Prostate gland (tissue), 2 donors: ENCODE data around the gene RCAN3. TPM values are rescaled to one million over a fixed set of nuclear protein-coding genes. Genes with fewer than 3 reads are reported as not detected.

Experiments
- DNase-seq: peaks from one replicate; pipeline ENCODE4 v3.0.0-alpha.2; 2019; ENCODE audit warnings: low spot score
- H3K27ac ChIP-seq, 2 donors: fragments of 200-600 bp; sonication (generic); 2 replicates each; pipeline ENCODE4 v1.5.1; 2017 to 2019
- H3K27me3 ChIP-seq: fragments of 200-600 bp; sonication (generic); replicated peaks from 2 replicates; pipeline ENCODE4 v1.5.1; 2019; ENCODE audit not compliant: insufficient read depth
- H3K36me3 ChIP-seq, 2 donors: fragments of 200-600 bp; sonication (generic); 1 replicate in 1 of 2; 2 replicates in 1 of 2; pipeline versions ENCODE4 v1.5.1 to v1.8.1; 2017 to 2019
- H3K4me1 ChIP-seq: fragments of 200-600 bp; sonication (generic); replicated peaks from 2 replicates; pipeline ENCODE4 v1.5.1; 2019
- H3K4me3 ChIP-seq, 2 donors: fragments of 200-600 bp; sonication (generic); 2 replicates each; pipeline ENCODE4 v1.5.1; 2017 to 2019
- H3K9me3 ChIP-seq: fragments of 200-600 bp; sonication (generic); 2 replicates; pipeline ENCODE4 v1.5.1; 2017
- CTCF ChIP-seq, 4 experiments: fragments of 200-600 bp in 2 of 4; fragments of 450-650 bp in 2 of 4; sonication (generic) in 2 of 4; IDR thresholded peaks; 1 replicate in 3 of 4; 2 replicates in 1 of 4; pipeline ENCODE4 v1.5.1; 2016 to 2019; ENCODE audit warnings: antibody characterized with exemption in 4 of 4, mild to moderate bottlenecking in 2 of 4, moderate library complexity in 2 of 4
- POLR2A ChIP-seq: fragments of 450-650 bp; IDR thresholded peaks from one replicate; pipeline ENCODE4 v1.6.1; 2016; ENCODE audit warnings: antibody characterized with exemption, mild to moderate bottlenecking
- POLR2AphosphoS5 ChIP-seq: sonication (generic); formaldehyde crosslinking; IDR thresholded peaks from one replicate; pipeline ENCODE4 v1.6.1; 2017; ENCODE audit warnings: antibody characterized with exemption
- WGBS: methylation state at CpG from one replicate; pipeline ENCODE4 v1.1.5; 2018; 5-methylcytosine and 5-hydroxymethylcytosine counted together
- intact Hi-C: fragments of 100-400 bp; cut with DNase I; formaldehyde crosslinking; loops from one replicate; pipeline ENCODE4 v1.14.2; 2022
- total RNA-seq, 2 donors: library from RNA; depleted of rRNA; stranded (reverse); fragments of >200 nt; gene quantifications; one replicate each; pipeline ENCODE4 v1.1.0, GENCODE V29; 2016

RCAN3 gene
- total RNA-seq, 2 donors from 2014 or later, result 50.8 to 238 TPM

- TF ChIP-seq POLR2A (no peak), CTCF (IDR thresholded peaks at IDR 0.05) (no peak), POLR2AphosphoS5 (no peak)
- 82% methylated on average over 5 of the region's 5 CpGs for WGBS
- intact Hi-C loops, result no loop called here
Observed at GRCh38 chr1:24500448-24501048, 2.1 kb upstream of the RCAN3 start.

GRCh38 chr1:24501371-24502064 lies 1.1 kb upstream of the RCAN3 start:
- Histone ChIP-seq H3K27ac (peak overlapping the region; percentile 94 to 97), H3K9me3 (no peaks in the 10 kb centered on the region), H3K4me1 (no peaks in the 10 kb centered on the region), H3K36me3 (no peaks in the 10 kb centered on the region), H3K4me3 (peak overlapping the region; percentile 65 to 77), H3K27me3 (no peaks in the 10 kb centered on the region)
- 61% methylated on average over 16 of the region's 16 CpGs for WGBS
- intact Hi-C loops, result no loop called here
- no peak for TF ChIP-seq POLR2A
- TF ChIP-seq POLR2AphosphoS5, result no peak
- no peak for TF ChIP-seq CTCF (IDR thresholded peaks at IDR 0.05)
- peak; percentile 38 for DNase-seq

More at GRCh38 chr1:24500448-24501048, 2.1 kb upstream of the RCAN3 start:
- Histone ChIP-seq H3K27ac (peak overlapping the region in 1 of 2 donors; percentile 97), H3K4me3 (no peak overlapping the region), H3K36me3 (no peaks in the 10 kb centered on the region), H3K9me3 (no peaks in the 10 kb centered on the region), H3K4me1 (no peaks in the 10 kb centered on the region), H3K27me3 (no peaks in the 10 kb centered on the region)
- DNase-seq, result no peak

- H3K9me3 ChIP-seq, result no peaks in the 10 kb centered on the region
- H3K4me3 ChIP-seq, result peak overlapping the region; percentile 65 to 77
- H3K27ac ChIP-seq, result peak overlapping the region; percentile 94 to 97
- H3K27me3 ChIP-seq, result no peaks in the 10 kb centered on the region
- H3K4me1 ChIP-seq, result no peaks in the 10 kb centered on the region
- TF ChIP-seq POLR2AphosphoS5 (peak; percentile 26), POLR2A (peak; percentile 65), CTCF (IDR thresholded peaks at IDR 0.05) (no peak)
- peak; percentile 84 for DNase-seq
- no peaks in the 10 kb centered on the region for H3K36me3 ChIP-seq
- intact Hi-C loops, result no loop called here
- WGBS, result 2% methylated on average over 32 of the region's 39 CpGs
Observed at GRCh38 chr1:24502065-24502708, 449 bp upstream of the RCAN3 start.

- Histone ChIP-seq H3K4me3 (peak overlapping the region; percentile 65 to 77), H3K4me1 (no peaks in the 10 kb centered on the region), H3K36me3 (no peaks in the 10 kb centered on the region), H3K27ac (peak overlapping the region; percentile 94 to 97), H3K27me3 (no peaks in the 10 kb centered on the region), H3K9me3 (no peaks in the 10 kb centered on the region)
- DNase-seq, result peak; percentile 50
- TF ChIP-seq POLR2AphosphoS5, result peak; percentile 41
- no peak for TF ChIP-seq CTCF (IDR thresholded peaks at IDR 0.05)
- no peak for TF ChIP-seq POLR2A
- intact Hi-C loops, result no loop called here
- 4% methylated on average over 41 of the region's 53 CpGs for WGBS
Observed at GRCh38 chr1:24503059-24503751, 569 bp downstream of the RCAN3 start.
